HFFc6 (cell line): ENCODE results near the gene LAMA2. TPM values are rescaled to one million over a fixed set of nuclear protein-coding genes. Genes with fewer than 3 reads are reported as not detected.
"Not testable (repeated sequence)": the region's sequence is repeated elsewhere in the genome, so short reads cannot be mapped to it uniquely, and the experiment has no call there.

Experiments
- DNase-seq: peaks from one replicate; pipeline ENCODE4 v3.0.0-alpha.2; 2018
- H3K27ac Mint-ChIP-seq: 2 replicates; pipeline ENCODE4 v1.8.0; 2020; ENCODE audit warnings: mild to moderate bottlenecking, mixed read lengths
- H3K27me3 Mint-ChIP-seq: 2 replicates; pipeline ENCODE4 v1.8.0; 2021; ENCODE audit warnings: mild to moderate bottlenecking, moderate library complexity, mixed read lengths; ENCODE audit not compliant: insufficient read depth
- H3K36me3 Mint-ChIP-seq: 2 replicates; pipeline ENCODE4 v1.8.0; 2021; ENCODE audit warnings: low read depth, mixed read lengths
- H3K4me1 Mint-ChIP-seq: 2 replicates; pipeline ENCODE4 v1.8.0; 2020; ENCODE audit warnings: low read depth, mixed read lengths
- H3K4me3 Mint-ChIP-seq: 2 replicates; pipeline ENCODE4 v1.8.0; 2020; ENCODE audit warnings: mild to moderate bottlenecking, moderate library complexity, mixed read lengths
- H3K9me3 Mint-ChIP-seq: 2 replicates; pipeline ENCODE4 v1.8.0; 2020; ENCODE audit warnings: mild to moderate bottlenecking, mixed read lengths
- total RNA-seq, 6 experiments: library from RNA; stranded (reverse); fragmentation: NEBNext Ultra II Directional; extraction: Animal tissue kit (Norgen Biotek cat#: 25700); gene quantifications; 2 replicates in 1 of 6; 3 replicates in 5 of 6; pipeline ENCODE4 v1.2.3, GENCODE V29; 2021
- TF ChIP-seq, protein P1 (sequence below): fragments of 200-600 bp; sonication (generic); IDR thresholded peaks from 2 replicates; pipeline ENCODE4 v1.5.0; 2021; ENCODE audit warnings: antibody characterized with exemption, mild to moderate bottlenecking

Gene LAMA2
- total RNA-seq, 6 experiments from 2014 or later: 8.2 to 14.3 (median 10.5) TPM

- no peaks in the 10 kb centered on the region for H3K9me3 Mint-ChIP-seq
- TF ChIP-seq, protein P1, sequence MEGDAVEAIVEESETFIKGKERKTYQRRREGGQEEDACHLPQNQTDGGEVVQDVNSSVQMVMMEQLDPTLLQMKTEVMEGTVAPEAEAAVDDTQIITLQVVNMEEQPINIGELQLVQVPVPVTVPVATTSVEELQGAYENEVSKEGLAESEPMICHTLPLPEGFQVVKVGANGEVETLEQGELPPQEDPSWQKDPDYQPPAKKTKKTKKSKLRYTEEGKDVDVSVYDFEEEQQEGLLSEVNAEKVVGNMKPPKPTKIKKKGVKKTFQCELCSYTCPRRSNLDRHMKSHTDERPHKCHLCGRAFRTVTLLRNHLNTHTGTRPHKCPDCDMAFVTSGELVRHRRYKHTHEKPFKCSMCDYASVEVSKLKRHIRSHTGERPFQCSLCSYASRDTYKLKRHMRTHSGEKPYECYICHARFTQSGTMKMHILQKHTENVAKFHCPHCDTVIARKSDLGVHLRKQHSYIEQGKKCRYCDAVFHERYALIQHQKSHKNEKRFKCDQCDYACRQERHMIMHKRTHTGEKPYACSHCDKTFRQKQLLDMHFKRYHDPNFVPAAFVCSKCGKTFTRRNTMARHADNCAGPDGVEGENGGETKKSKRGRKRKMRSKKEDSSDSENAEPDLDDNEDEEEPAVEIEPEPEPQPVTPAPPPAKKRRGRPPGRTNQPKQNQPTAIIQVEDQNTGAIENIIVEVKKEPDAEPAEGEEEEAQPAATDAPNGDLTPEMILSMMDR: no peak
- no peak overlapping the region for H3K4me3 Mint-ChIP-seq
- H3K36me3 Mint-ChIP-seq: peaks cover 8% of the 10 kb centered on the region; the same call in 1 of the 2 replicates
- DNase-seq: no peak
- peaks cover 7% of the 10 kb centered on the region for H3K4me1 Mint-ChIP-seq
- H3K27ac Mint-ChIP-seq: no peak overlapping the region
- H3K27me3 Mint-ChIP-seq: no peaks in the 10 kb centered on the region
Observed at GRCh38 chr6:129146902-129147301, 264.0 kb downstream of the LAMA2 start.

DNA sequence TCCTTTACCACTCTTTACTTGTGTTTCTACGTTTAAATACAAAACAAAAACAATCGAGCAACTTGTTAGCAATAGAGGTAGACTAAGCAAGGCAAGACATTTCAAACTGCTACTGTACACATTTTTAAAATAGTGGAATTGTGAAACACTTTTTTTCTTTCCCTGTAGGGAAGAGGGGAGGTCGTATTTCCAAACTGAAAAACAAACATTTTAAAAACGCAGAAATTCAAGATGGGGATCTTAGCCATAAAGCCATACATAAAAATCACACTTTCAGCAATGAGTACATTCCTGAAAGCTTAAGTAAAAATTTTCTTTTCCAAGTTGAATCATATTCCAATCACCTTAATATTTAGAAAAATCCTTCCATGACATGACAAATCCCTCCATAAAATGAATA, 267.6 kb downstream of the LAMA2 start:
- TF ChIP-seq, protein P1: no peak
- Mint-ChIP-seq H3K27ac (no peak overlapping the region), H3K4me1 (peaks cover 6% of the 10 kb centered on the region; the same call in 1 of the 2 replicates), H3K4me3 (no peak overlapping the region), H3K9me3 (no peaks in the 10 kb centered on the region), H3K36me3 (peaks cover 8% of the 10 kb centered on the region; the same call in 1 of the 2 replicates), H3K27me3 (no peaks in the 10 kb centered on the region)
- DNase-seq: no peak

- H3K4me3 Mint-ChIP-seq: no peak overlapping the region
- no peak overlapping the region for H3K27ac Mint-ChIP-seq
- H3K36me3 Mint-ChIP-seq: no peaks in the 10 kb centered on the region
- no peaks in the 10 kb centered on the region for H3K9me3 Mint-ChIP-seq
- TF ChIP-seq, protein P1: no peak
- H3K4me1 Mint-ChIP-seq: peaks cover 6% of the 10 kb centered on the region; the same call in 1 of the 2 replicates
- no peaks in the 10 kb centered on the region for H3K27me3 Mint-ChIP-seq
- DNase-seq: no peak
Observed at GRCh38 chr6:129153257-129153656, 270.3 kb downstream of the LAMA2 start.

- not testable (repeated sequence) for H3K4me1 Mint-ChIP-seq, H3K4me3 Mint-ChIP-seq, DNase-seq, H3K9me3 Mint-ChIP-seq, H3K36me3 Mint-ChIP-seq, H3K27me3 Mint-ChIP-seq, H3K27ac Mint-ChIP-seq
Observed at GRCh38 chr6:129159242-129159641, 276.3 kb downstream of the LAMA2 start.

- Mint-ChIP-seq H3K27me3 (no peaks in the 10 kb centered on the region), H3K4me1 (peaks cover 6% of the 10 kb centered on the region; the same call in 1 of the 2 replicates), H3K9me3 (no peaks in the 10 kb centered on the region), H3K4me3 (no peak overlapping the region), H3K27ac (no peak overlapping the region), H3K36me3 (peaks cover 6% of the 10 kb centered on the region; the same call in 1 of the 2 replicates)
- DNase-seq: no peak
- TF ChIP-seq, protein P1: no peak
Observed at GRCh38 chr6:129162605-129163004, 279.7 kb downstream of the LAMA2 start.

GRCh38 chr6:129163551-129163950, 280.6 kb downstream of the LAMA2 start:
- peaks cover 6% of the 10 kb centered on the region; the same call in 1 of the 2 replicates for H3K4me1 Mint-ChIP-seq
- H3K9me3 Mint-ChIP-seq: no peaks in the 10 kb centered on the region
- H3K36me3 Mint-ChIP-seq: peaks cover 6% of the 10 kb centered on the region; the same call in 1 of the 2 replicates
- no peak for DNase-seq
- no peak overlapping the region for H3K4me3 Mint-ChIP-seq
- H3K27ac Mint-ChIP-seq: no peak overlapping the region
- TF ChIP-seq, protein P1: no peak
- H3K27me3 Mint-ChIP-seq: no peaks in the 10 kb centered on the region
